GM19351 (cell line): ENCODE results near the gene FKRP.
A peak's percentile ranks its signal among the peaks of the same experiment; 100 is the strongest.
"Not testable (repeated sequence)": the region's sequence is repeated elsewhere in the genome, so short reads cannot be mapped to it uniquely, and the experiment has no call there.

ENCODE experiments used
- ATAC-seq: cut with Tn5 transposase; IDR thresholded peaks from one replicate; pipeline ENCODE4 v1.9.1; 2021; ENCODE audit warnings: mild to moderate bottlenecking, moderate library complexity; ENCODE audit not compliant: unreplicated experiment

Gene FKRP

GRCh38 chr19:46784262-46785053 is 38.6 kb downstream of the FKRP start:
- ATAC-seq = peak; percentile 45

GRCh38 chr19:46785054-46785979 is 39.5 kb downstream of the FKRP start:
- no peak for ATAC-seq

- ATAC-seq = no peak
Measured at GRCh38 chr19:46785980-46786235, 40.1 kb downstream of the FKRP start.

- no peak for ATAC-seq
Measured at GRCh38 chr19:46786236-46787039, 40.6 kb downstream of the FKRP start.

GRCh38 chr19:46787040-46787330 is 41.1 kb downstream of the FKRP start:
- no peak for ATAC-seq

- ATAC-seq = no peak
Measured at GRCh38 chr19:46787331-46788261, 41.7 kb downstream of the FKRP start.

GRCh38 chr19:46788262-46788967 is 42.6 kb downstream of the FKRP start, which contains the start of gene SLC1A5:
Gene SLC1A5, minus strand, starts transcription at chr19:46788594. Its CDS starts 629 bp downstream, at chr19:46787965.
- ATAC-seq = peak; percentile 65

- ATAC-seq = no peak
Measured at GRCh38 chr19:46788968-46789338, 43.1 kb downstream of the FKRP start.

- no peak for ATAC-seq
Measured at GRCh38 chr19:46789371-46789770, 43.5 kb downstream of the FKRP start.

- ATAC-seq = no peak
Measured at GRCh38 chr19:46791944-46792343, 46.1 kb downstream of the FKRP start.

- ATAC-seq = no peak
Measured at GRCh38 chr19:46797881-46798280, 52.0 kb downstream of the FKRP start.

- ATAC-seq = no peak
Measured at GRCh38 chr19:46798713-46799112, 52.9 kb downstream of the FKRP start.

- no peak for ATAC-seq
Measured at GRCh38 chr19:46802152-46802551, 56.3 kb downstream of the FKRP start.

- ATAC-seq = no peak
Measured at GRCh38 chr19:46803555-46803954, 57.7 kb downstream of the FKRP start.

- ATAC-seq = not testable (repeated sequence)
Measured at GRCh38 chr19:46804432-46804831, 58.6 kb downstream of the FKRP start.

- no peak for ATAC-seq
Measured at GRCh38 chr19:46806656-46807055, 60.8 kb downstream of the FKRP start.
